ENCODE data around the gene P3R3URF.

DNA sequence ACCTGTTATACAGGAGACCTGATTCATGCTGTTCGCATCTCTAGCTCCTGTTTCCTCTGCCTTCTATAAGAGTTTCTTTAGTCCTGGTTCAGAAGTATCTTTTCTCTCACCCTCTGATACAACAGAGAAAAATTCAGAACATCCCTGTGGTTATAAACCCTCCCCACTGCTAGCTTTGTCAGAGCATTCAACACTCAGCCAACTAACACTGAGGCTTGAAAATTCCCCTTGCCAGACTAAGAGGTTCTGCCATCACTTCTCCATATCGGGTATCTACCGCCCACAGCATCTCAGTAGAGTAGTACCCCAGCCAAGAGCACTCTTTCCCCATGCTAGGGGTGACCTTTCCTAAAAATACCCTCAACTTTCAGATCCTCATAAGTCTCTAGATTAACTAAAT, 24.3 kb downstream of the P3R3URF start:
- no peak for TF ChIP-seq POLR2AphosphoS5 (IDR thresholded peaks at IDR 0.05; ENCODE audit: low read depth, low read length)
- TF ChIP-seq SP1 (IDR thresholded peaks at IDR 0.05; ENCODE audit: low read depth): no peak
- no peak for TF ChIP-seq ZNF274 (IDR thresholded peaks at IDR 0.05; ENCODE audit: low read depth, low read length)
- TF ChIP-seq, protein P1, sequence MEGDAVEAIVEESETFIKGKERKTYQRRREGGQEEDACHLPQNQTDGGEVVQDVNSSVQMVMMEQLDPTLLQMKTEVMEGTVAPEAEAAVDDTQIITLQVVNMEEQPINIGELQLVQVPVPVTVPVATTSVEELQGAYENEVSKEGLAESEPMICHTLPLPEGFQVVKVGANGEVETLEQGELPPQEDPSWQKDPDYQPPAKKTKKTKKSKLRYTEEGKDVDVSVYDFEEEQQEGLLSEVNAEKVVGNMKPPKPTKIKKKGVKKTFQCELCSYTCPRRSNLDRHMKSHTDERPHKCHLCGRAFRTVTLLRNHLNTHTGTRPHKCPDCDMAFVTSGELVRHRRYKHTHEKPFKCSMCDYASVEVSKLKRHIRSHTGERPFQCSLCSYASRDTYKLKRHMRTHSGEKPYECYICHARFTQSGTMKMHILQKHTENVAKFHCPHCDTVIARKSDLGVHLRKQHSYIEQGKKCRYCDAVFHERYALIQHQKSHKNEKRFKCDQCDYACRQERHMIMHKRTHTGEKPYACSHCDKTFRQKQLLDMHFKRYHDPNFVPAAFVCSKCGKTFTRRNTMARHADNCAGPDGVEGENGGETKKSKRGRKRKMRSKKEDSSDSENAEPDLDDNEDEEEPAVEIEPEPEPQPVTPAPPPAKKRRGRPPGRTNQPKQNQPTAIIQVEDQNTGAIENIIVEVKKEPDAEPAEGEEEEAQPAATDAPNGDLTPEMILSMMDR (IDR thresholded peaks at IDR 0.05 in 2 of 3, conservative IDR thresholded peaks at IDR 0.05 in 1 of 3; ENCODE audit: borderline replicate concordance in 1 of 3, insufficient read depth in 1 of 3, low read depth in 2 of 3, low read length in 2 of 3): no peak
- TF ChIP-seq SIN3A (IDR thresholded peaks at IDR 0.05; ENCODE audit: low read depth): no peak
- no peak for TF ChIP-seq YY1 (IDR thresholded peaks at IDR 0.05; ENCODE audit: extremely low read depth, insufficient replicate concordance, low read depth, low read length)
- no peak for TF ChIP-seq EZH2phosphoT487 (IDR thresholded peaks at IDR 0.05; ENCODE audit: borderline replicate concordance)
- TF ChIP-seq POLR2A (IDR thresholded peaks at IDR 0.05; ENCODE audit: borderline replicate concordance, extremely low read depth, insufficient read depth, insufficient read length): no peak
- no peak for TF ChIP-seq CBX3 (IDR thresholded peaks at IDR 0.05; ENCODE audit: low read depth)
- TF ChIP-seq, protein P2, sequence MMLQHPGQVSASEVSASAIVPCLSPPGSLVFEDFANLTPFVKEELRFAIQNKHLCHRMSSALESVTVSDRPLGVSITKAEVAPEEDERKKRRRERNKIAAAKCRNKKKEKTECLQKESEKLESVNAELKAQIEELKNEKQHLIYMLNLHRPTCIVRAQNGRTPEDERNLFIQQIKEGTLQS (IDR thresholded peaks at IDR 0.05): no peak
- no peak for TF ChIP-seq CEBPB (IDR thresholded peaks at IDR 0.05; ENCODE audit: low read depth)
- no peak for TF ChIP-seq TCF7L2 (IDR thresholded peaks at IDR 0.05; ENCODE audit: borderline replicate concordance, extremely low read depth, insufficient read depth, insufficient read length)
- TF ChIP-seq EZH2 (IDR thresholded peaks at IDR 0.05): no peak
